ENCODE results near the gene KCNMA1.

DNA sequence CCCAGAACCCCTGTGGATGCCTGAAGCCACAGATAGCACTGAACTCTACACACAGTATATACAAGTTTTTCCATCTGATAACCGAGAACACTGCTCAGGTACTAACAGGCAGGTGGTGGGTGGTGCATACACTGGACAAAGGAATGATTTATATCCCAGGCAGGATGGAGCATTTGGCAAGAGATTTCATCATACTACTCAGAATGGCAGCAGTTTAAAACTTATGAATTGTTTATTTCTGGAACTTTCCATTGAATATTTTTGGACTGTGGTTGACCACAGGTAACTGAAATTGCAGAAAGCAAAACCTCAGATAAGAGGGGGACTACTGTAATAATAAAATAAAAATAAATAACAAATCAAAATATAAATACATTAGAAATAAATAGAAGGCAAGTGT is 10.9 kb upstream of the KCNMA1 start:
- TF ChIP-seq, protein P1, sequence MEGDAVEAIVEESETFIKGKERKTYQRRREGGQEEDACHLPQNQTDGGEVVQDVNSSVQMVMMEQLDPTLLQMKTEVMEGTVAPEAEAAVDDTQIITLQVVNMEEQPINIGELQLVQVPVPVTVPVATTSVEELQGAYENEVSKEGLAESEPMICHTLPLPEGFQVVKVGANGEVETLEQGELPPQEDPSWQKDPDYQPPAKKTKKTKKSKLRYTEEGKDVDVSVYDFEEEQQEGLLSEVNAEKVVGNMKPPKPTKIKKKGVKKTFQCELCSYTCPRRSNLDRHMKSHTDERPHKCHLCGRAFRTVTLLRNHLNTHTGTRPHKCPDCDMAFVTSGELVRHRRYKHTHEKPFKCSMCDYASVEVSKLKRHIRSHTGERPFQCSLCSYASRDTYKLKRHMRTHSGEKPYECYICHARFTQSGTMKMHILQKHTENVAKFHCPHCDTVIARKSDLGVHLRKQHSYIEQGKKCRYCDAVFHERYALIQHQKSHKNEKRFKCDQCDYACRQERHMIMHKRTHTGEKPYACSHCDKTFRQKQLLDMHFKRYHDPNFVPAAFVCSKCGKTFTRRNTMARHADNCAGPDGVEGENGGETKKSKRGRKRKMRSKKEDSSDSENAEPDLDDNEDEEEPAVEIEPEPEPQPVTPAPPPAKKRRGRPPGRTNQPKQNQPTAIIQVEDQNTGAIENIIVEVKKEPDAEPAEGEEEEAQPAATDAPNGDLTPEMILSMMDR (IDR thresholded peaks at IDR 0.05), result no peak
- no peak for TF ChIP-seq ZFX (IDR thresholded peaks at IDR 0.05; ENCODE audit: borderline replicate concordance)

Measured in 22Rv1 (cell line).